Lower leg skin (tissue), 3 donors: ENCODE measurements around the gene ANO2.

Experiments
- POLR2A ChIP-seq, 2 donors: fragments of 450-650 bp; IDR thresholded peaks; one replicate each; pipeline ENCODE4 v1.6.1; 2016 to 2017; ENCODE audit warnings: antibody characterized with exemption in 2 of 2, mild to moderate bottlenecking in 1 of 2, moderate library complexity in 1 of 2
- TF ChIP-seq, protein P1 (sequence below), 3 donors: fragments of 450-650 bp; IDR thresholded peaks; one replicate each; pipeline ENCODE4 v1.5.1; 2016; ENCODE audit warnings: antibody characterized with exemption in 3 of 3, mild to moderate bottlenecking in 3 of 3, moderate library complexity in 2 of 3

DNA sequence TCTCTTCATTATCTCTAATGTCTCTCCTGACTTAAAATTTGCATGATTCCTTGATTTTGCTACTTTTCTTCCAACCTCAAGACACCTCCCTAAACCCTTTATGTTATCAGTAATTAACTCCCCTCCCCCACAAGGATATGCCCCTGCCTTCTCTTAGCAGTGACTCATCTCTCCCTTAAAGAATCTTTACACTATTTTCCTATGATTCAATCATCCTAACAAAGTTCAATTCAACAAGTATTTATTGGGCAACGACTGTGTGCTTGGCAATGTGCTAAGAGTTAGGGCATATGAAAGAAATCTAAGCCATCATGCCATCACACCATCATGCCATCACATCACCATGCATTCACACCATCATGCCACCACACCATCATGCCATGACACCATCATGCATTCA, 80.1 kb downstream of the ANO2 start:
- TF ChIP-seq POLR2A (IDR thresholded peaks at IDR 0.05), result no peak
- TF ChIP-seq, protein P1, sequence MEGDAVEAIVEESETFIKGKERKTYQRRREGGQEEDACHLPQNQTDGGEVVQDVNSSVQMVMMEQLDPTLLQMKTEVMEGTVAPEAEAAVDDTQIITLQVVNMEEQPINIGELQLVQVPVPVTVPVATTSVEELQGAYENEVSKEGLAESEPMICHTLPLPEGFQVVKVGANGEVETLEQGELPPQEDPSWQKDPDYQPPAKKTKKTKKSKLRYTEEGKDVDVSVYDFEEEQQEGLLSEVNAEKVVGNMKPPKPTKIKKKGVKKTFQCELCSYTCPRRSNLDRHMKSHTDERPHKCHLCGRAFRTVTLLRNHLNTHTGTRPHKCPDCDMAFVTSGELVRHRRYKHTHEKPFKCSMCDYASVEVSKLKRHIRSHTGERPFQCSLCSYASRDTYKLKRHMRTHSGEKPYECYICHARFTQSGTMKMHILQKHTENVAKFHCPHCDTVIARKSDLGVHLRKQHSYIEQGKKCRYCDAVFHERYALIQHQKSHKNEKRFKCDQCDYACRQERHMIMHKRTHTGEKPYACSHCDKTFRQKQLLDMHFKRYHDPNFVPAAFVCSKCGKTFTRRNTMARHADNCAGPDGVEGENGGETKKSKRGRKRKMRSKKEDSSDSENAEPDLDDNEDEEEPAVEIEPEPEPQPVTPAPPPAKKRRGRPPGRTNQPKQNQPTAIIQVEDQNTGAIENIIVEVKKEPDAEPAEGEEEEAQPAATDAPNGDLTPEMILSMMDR (IDR thresholded peaks at IDR 0.05), result no peak
